SK-N-SH (cell line): ENCODE measurements around the gene SMAD3. TPM values are rescaled to one million over a fixed set of nuclear protein-coding genes. Genes with fewer than 3 reads are reported as not detected.

ENCODE experiments used
- CTCF ChIA-PET: fragments of 300-600, 350-600 bp; formaldehyde crosslinking; extraction: SDS; loops from one replicate; lab custom pipeline; 2021; lab: Yijun Ruan, JAX
- POLR2A ChIA-PET: fragments of 350-600 bp; sonication (Branson Sonifier 250); formaldehyde crosslinking; extraction: SDS; loops from one replicate; lab custom pipeline; 2020; ENCODE audit warnings: antibody characterized with exemption, inconsistent platforms; lab: Yijun Ruan, JAX
- DNase-seq: peaks from one replicate; pipeline ENCODE4 v3.0.0; 2012
- H2AFZ ChIP-seq: fragments of 200-600 bp; sonication (generic); 2 replicates; pipeline ENCODE4 v1.8.1; 2016; ENCODE audit warnings: antibody characterized with exemption, mild to moderate bottlenecking, low read depth
- H3F3A ChIP-seq: fragments of 200-600 bp; sonication (generic); replicated peaks from 2 replicates; pipeline ENCODE3; 2016; ENCODE audit warnings: antibody characterized with exemption, mild to moderate bottlenecking; ENCODE audit not compliant: insufficient read depth
- H3K27ac ChIP-seq, 2 experiments: fragments of 200-500 bp in 1 of 2; fragments of 200-600 bp in 1 of 2; sonication (Bioruptor generic) in 1 of 2; sonication (generic), shearing (Covaris generic) in 1 of 2; 2 replicates each; pipeline versions ENCODE4 v1.5.1 to v1.6.1; 2014 to 2016; ENCODE audit warnings: low read depth in 2 of 2, inconsistent platforms in 1 of 2, low read length in 1 of 2, mild to moderate bottlenecking in 1 of 2, mixed read lengths in 1 of 2
- H3K27me3 ChIP-seq: fragments of 200-600 bp; sonication (generic), shearing (Covaris generic); 2 replicates; pipeline ENCODE4 v1.6.1; 2016; ENCODE audit warnings: mixed run types; ENCODE audit not compliant: insufficient read depth
- H3K36me3 ChIP-seq, 2 experiments: fragments of 200-500 bp in 1 of 2; fragments of 200-600 bp in 1 of 2; sonication (Bioruptor generic) in 1 of 2; sonication (generic) in 1 of 2; replicated peaks in 1 of 2; 2 replicates each; pipeline versions ENCODE3 to v1.5.1; 2014 to 2016; ENCODE audit warnings: low read length in 1 of 2, mild to moderate bottlenecking in 1 of 2; ENCODE audit not compliant: insufficient read depth in 2 of 2, control insufficient read depth in 1 of 2
- H3K4me1 ChIP-seq, 2 experiments: fragments of 200-500 bp in 1 of 2; fragments of 200-600 bp in 1 of 2; sonication (Bioruptor generic) in 1 of 2; sonication (generic), shearing (Covaris generic) in 1 of 2; 2 replicates each; pipeline versions ENCODE4 v1.5.1 to v1.6.1; 2014 to 2016; ENCODE audit warnings: low read depth in 1 of 2, low read length in 1 of 2, mixed run types in 1 of 2; ENCODE audit not compliant: insufficient read depth in 2 of 2, control insufficient read depth in 1 of 2
- H3K4me2 ChIP-seq: fragments of 200-600 bp; sonication (generic), shearing (Covaris generic); 2 replicates; pipeline ENCODE4 v1.6.1; 2017; ENCODE audit warnings: mixed run types
- H3K4me3 ChIP-seq, 2 experiments: fragments of 200-500 bp in 1 of 2; fragments of 200-600 bp in 1 of 2; sonication (Bioruptor generic) in 1 of 2; sonication (generic), shearing (Covaris generic) in 1 of 2; 2 replicates each; pipeline versions ENCODE4 v1.5.1 to v1.8.1; 2014 to 2016; ENCODE audit warnings: low read depth in 2 of 2, inconsistent platforms in 1 of 2, low read length in 1 of 2, mild to moderate bottlenecking in 1 of 2, mixed read lengths in 1 of 2, moderate library complexity in 1 of 2
- H3K79me2 ChIP-seq: fragments of 200-600 bp; sonication (generic); 2 replicates; pipeline ENCODE4 v1.8.1; 2017; ENCODE audit warnings: mild to moderate bottlenecking; ENCODE audit not compliant: insufficient read depth
- H3K9ac ChIP-seq: fragments of 200-600 bp; sonication (generic); 2 replicates; pipeline ENCODE4 v1.6.1; 2017; ENCODE audit warnings: mixed run types
- H3K9me2 ChIP-seq: fragments of 200-600 bp; sonication (generic); 2 replicates; pipeline ENCODE4 v1.6.1; 2017; ENCODE audit warnings: mixed run types
- H3K9me3 ChIP-seq: fragments of 200-600 bp; sonication (generic); 2 replicates; pipeline ENCODE4 v1.6.1; 2017; ENCODE audit warnings: mixed run types, mild to moderate bottlenecking, moderate library complexity
- H4K20me1 ChIP-seq: fragments of 200-600 bp; sonication (generic); 2 replicates; pipeline ENCODE4 v1.6.1; 2017; ENCODE audit warnings: mild to moderate bottlenecking, mixed run types; ENCODE audit not compliant: insufficient read depth
- CHD2 ChIP-seq: fragments of 150-350 bp; IDR thresholded peaks from 2 replicates; pipeline ENCODE4 v1.6.1; 2018; ENCODE audit warnings: low read length; ENCODE audit not compliant: partially characterized antibody
- EP300 ChIP-seq, 2 experiments: IDR thresholded peaks; 2 replicates each; pipeline versions ENCODE4 v1.4.0 to v1.6.1; 2012; ENCODE audit warnings: borderline replicate concordance in 1 of 2, low read depth in 1 of 2, low read length in 1 of 2
- FOXJ3 ChIP-seq: sonication (generic); formaldehyde crosslinking; IDR thresholded peaks from 2 replicates; pipeline ENCODE4 v1.5.1; 2020; ENCODE audit warnings: mild to moderate bottlenecking, missing genetic modification reagents
- GABPA ChIP-seq: IDR thresholded peaks from 2 replicates; pipeline ENCODE4 v1.4.0; 2012; ENCODE audit warnings: low read depth, mild to moderate bottlenecking
- JUND ChIP-seq: IDR thresholded peaks from 2 replicates; pipeline ENCODE4 v1.4.0; 2012
- MEF2A ChIP-seq: IDR thresholded peaks from 2 replicates; pipeline ENCODE4 v1.4.0; 2012; ENCODE audit warnings: low read depth, borderline replicate concordance
- MXI1 ChIP-seq: IDR thresholded peaks from 2 replicates; pipeline ENCODE4 v1.6.1; 2012; ENCODE audit warnings: mild to moderate bottlenecking, low read depth, low read length, improper control_type of control experiment
- NRF1 ChIP-seq: IDR thresholded peaks from 2 replicates; pipeline ENCODE4 v1.6.1; 2012; ENCODE audit warnings: low read depth, mild to moderate bottlenecking, low read length
- TEAD4 ChIP-seq: IDR thresholded peaks from 2 replicates; pipeline ENCODE4 v1.4.0; 2012; ENCODE audit warnings: mild to moderate bottlenecking, borderline replicate concordance; ENCODE audit not compliant: insufficient read depth
- ZBTB33 ChIP-seq: IDR thresholded peaks from 2 replicates; pipeline ENCODE4 v1.4.0; 2012; ENCODE audit warnings: low read depth, borderline replicate concordance
- WGBS: methylation state at CpG from one replicate; pipeline ENCODE4 v1.1.6; 2017; ENCODE audit warnings: low lambda C conversion rate; 5-methylcytosine and 5-hydroxymethylcytosine counted together
- polyA plus RNA-seq, 3 experiments: library from polyadenylated mRNA; depleted of rRNA; stranded (reverse); fragments of >200 nt; gene quantifications; 2 replicates each; pipeline ENCODE4 v1.2.3, GENCODE V29; 2012
- TF ChIP-seq, protein P1 (sequence below): fragments of 200-600 bp; sonication (generic); IDR thresholded peaks from 2 replicates; pipeline ENCODE4 v1.6.1; 2017; ENCODE audit warnings: antibody characterized with exemption, mild to moderate bottlenecking, moderate library complexity
- TF ChIP-seq, protein P2 (sequence below): IDR thresholded peaks from 2 replicates; pipeline ENCODE4 v1.4.0; 2012; ENCODE audit warnings: low read depth
- TF ChIP-seq, protein P3 (sequence below): fragments of 150-350 bp; IDR thresholded peaks from 2 replicates; pipeline ENCODE4 v1.6.1; 2017; ENCODE audit warnings: antibody characterized with exemption, low read length, low read depth, borderline replicate concordance

Gene SMAD3
- polyA plus RNA-seq, 1 of the 3 experiments (the other 2 are of a cell fraction): 19.5 TPM

- H3F3A ChIP-seq: peaks cover 37% of the 10 kb centered on the region
- no peak for DNase-seq
- H2AFZ ChIP-seq: no peak overlapping the region
- no peaks in the 10 kb centered on the region for H3K27me3 ChIP-seq
- H3K27ac ChIP-seq: no peak overlapping the region
- H3K9ac ChIP-seq: no peak overlapping the region
- no peaks in the 10 kb centered on the region for H3K9me3 ChIP-seq
- H4K20me1 ChIP-seq: peaks cover 12% of the 10 kb centered on the region; the same call in 1 of the 2 replicates
- H3K4me3 ChIP-seq: no peak overlapping the region
- 90% methylated on average over 4 of the region's 4 CpGs for WGBS
- peaks cover 32 to 47% of the 10 kb centered on the region in 2 experiments for H3K4me1 ChIP-seq
- POLR2A ChIA-PET: no interaction called here
- H3K36me3 ChIP-seq: peaks cover 0 to 5% of the 10 kb centered on the region in 2 experiments
- H3K9me2 ChIP-seq: no peaks in the 10 kb centered on the region
- CTCF ChIA-PET: no interaction called here
- H3K79me2 ChIP-seq: peaks cover 83% of the 10 kb centered on the region
- no peak overlapping the region for H3K4me2 ChIP-seq
- TF ChIP-seq MXI1 (no peak), CHD2 (no peak), ZBTB33 (no peak), TEAD4 (no peak), NRF1 (no peak), MEF2A (no peak), EP300 (IDR thresholded peaks at IDR 0.05; ENCODE audit: borderline replicate concordance in 1 of 2, low read depth in 1 of 2, low read length in 1 of 2) (no peak), JUND (no peak), FOXJ3 (CRISPR knock-in tag) (no peak), GABPA (no peak)
- TF ChIP-seq, protein P1, sequence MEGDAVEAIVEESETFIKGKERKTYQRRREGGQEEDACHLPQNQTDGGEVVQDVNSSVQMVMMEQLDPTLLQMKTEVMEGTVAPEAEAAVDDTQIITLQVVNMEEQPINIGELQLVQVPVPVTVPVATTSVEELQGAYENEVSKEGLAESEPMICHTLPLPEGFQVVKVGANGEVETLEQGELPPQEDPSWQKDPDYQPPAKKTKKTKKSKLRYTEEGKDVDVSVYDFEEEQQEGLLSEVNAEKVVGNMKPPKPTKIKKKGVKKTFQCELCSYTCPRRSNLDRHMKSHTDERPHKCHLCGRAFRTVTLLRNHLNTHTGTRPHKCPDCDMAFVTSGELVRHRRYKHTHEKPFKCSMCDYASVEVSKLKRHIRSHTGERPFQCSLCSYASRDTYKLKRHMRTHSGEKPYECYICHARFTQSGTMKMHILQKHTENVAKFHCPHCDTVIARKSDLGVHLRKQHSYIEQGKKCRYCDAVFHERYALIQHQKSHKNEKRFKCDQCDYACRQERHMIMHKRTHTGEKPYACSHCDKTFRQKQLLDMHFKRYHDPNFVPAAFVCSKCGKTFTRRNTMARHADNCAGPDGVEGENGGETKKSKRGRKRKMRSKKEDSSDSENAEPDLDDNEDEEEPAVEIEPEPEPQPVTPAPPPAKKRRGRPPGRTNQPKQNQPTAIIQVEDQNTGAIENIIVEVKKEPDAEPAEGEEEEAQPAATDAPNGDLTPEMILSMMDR: no peak
- TF ChIP-seq, protein P2, sequence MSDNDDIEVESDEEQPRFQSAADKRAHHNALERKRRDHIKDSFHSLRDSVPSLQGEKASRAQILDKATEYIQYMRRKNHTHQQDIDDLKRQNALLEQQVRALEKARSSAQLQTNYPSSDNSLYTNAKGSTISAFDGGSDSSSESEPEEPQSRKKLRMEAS: no peak
- TF ChIP-seq, protein P3, sequence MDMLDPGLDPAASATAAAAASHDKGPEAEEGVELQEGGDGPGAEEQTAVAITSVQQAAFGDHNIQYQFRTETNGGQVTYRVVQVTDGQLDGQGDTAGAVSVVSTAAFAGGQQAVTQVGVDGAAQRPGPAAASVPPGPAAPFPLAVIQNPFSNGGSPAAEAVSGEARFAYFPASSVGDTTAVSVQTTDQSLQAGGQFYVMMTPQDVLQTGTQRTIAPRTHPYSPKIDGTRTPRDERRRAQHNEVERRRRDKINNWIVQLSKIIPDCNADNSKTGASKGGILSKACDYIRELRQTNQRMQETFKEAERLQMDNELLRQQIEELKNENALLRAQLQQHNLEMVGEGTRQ: no peak
Observed at GRCh38 chr15:67103021-67103420, 37.6 kb downstream of the SMAD3 start.
